H9 (cell line): Measurements from ENCODE around the gene FOXD4. TPM values are rescaled to one million over a fixed set of nuclear protein-coding genes. Genes with fewer than 3 reads are reported as not detected.
"Not testable (repeated sequence)": the region's sequence is repeated elsewhere in the genome, so short reads cannot be mapped to it uniquely, and the experiment has no call there.

Experiments
- DNase-seq: peaks from one replicate; pipeline ENCODE4 v3.0.0-alpha.2; 2017
- H2AFZ ChIP-seq: one replicate; pipeline ENCODE4 v1.6.1; 2013; ENCODE audit warnings: mild to moderate bottlenecking, low read length, control low read depth, moderate library complexity
- H2AK5ac ChIP-seq: 2 replicates; pipeline ENCODE4 v1.6.1; 2013; ENCODE audit warnings: low read length, control low read depth, mixed read lengths; ENCODE audit not compliant: insufficient read length
- H2BK120ac ChIP-seq: one replicate; pipeline ENCODE4 v1.6.1; 2013; ENCODE audit warnings: low read depth, mild to moderate bottlenecking, low read length, control low read depth, inconsistent platforms; ENCODE audit not compliant: poor library complexity, severe bottlenecking
- H2BK12ac ChIP-seq: 2 replicates; pipeline ENCODE4 v1.6.1; 2013; ENCODE audit warnings: low read length, control low read depth, mixed read lengths, low read depth; ENCODE audit not compliant: insufficient read length
- H2BK15ac ChIP-seq: 2 replicates; pipeline ENCODE4 v1.6.1; 2013; ENCODE audit warnings: low read depth, low read length, control low read depth
- H2BK20ac ChIP-seq: one replicate; pipeline ENCODE4 v1.6.1; 2013; ENCODE audit warnings: low read depth, mild to moderate bottlenecking, low read length, control low read depth, inconsistent platforms; ENCODE audit not compliant: poor library complexity, severe bottlenecking
- H2BK5ac ChIP-seq: 2 replicates; pipeline ENCODE4 v1.6.1; 2013; ENCODE audit warnings: low read length, control low read depth, mixed read lengths; ENCODE audit not compliant: insufficient read length
- H3K14ac ChIP-seq: 2 replicates; pipeline ENCODE4 v1.6.1; 2013; ENCODE audit warnings: low read length, control low read depth; ENCODE audit not compliant: insufficient read depth
- H3K18ac ChIP-seq: 2 replicates; pipeline ENCODE4 v1.6.1; 2013; ENCODE audit warnings: low read depth, mild to moderate bottlenecking, mixed read lengths, low read length, control low read depth; ENCODE audit not compliant: insufficient read length
- H3K23ac ChIP-seq: 2 replicates; pipeline ENCODE4 v1.6.1; 2013; ENCODE audit warnings: low read length, control low read depth, mixed read lengths, low read depth; ENCODE audit not compliant: insufficient read length
- H3K23me2 ChIP-seq: 2 replicates; pipeline ENCODE4 v1.6.1; 2013; ENCODE audit warnings: low read depth, mild to moderate bottlenecking, mixed read lengths, low read length, control low read depth; ENCODE audit not compliant: insufficient read length, poor library complexity, severe bottlenecking
- H3K27ac ChIP-seq: 2 replicates; pipeline ENCODE4 v1.5.1; 2013; ENCODE audit warnings: low read length, control low read depth, mixed read lengths, low read depth; ENCODE audit not compliant: insufficient read length
- H3K27me3 ChIP-seq: 2 replicates; pipeline ENCODE4 v1.6.1; 2013; ENCODE audit warnings: low read length, control low read depth, inconsistent platforms; ENCODE audit not compliant: insufficient read depth
- H3K4ac ChIP-seq: 2 replicates; pipeline ENCODE4 v1.6.1; 2013; ENCODE audit warnings: low read depth, mild to moderate bottlenecking, control low read depth, inconsistent platforms, low read length, moderate library complexity
- H3K4me1 ChIP-seq: 2 replicates; pipeline ENCODE4 v1.6.1; 2013; ENCODE audit warnings: low read length, control low read depth, inconsistent platforms; ENCODE audit not compliant: insufficient read depth
- H3K4me2 ChIP-seq: 2 replicates; pipeline ENCODE4 v1.6.1; 2013; ENCODE audit warnings: low read length, control low read depth, mixed read lengths; ENCODE audit not compliant: insufficient read length, insufficient read depth
- H3K56ac ChIP-seq: 2 replicates; pipeline ENCODE4 v1.6.1; 2013; ENCODE audit warnings: low read depth, mild to moderate bottlenecking, mixed read lengths, low read length, control low read depth; ENCODE audit not compliant: insufficient read length
- H3K79me1 ChIP-seq: 2 replicates; pipeline ENCODE4 v1.6.1; 2013; ENCODE audit warnings: low read depth, mild to moderate bottlenecking, moderate library complexity, low read length, control low read depth, inconsistent platforms; ENCODE audit not compliant: insufficient read depth, poor library complexity, severe bottlenecking
- H3K79me2 ChIP-seq: 2 replicates; pipeline ENCODE4 v1.6.1; 2013; ENCODE audit warnings: low read length, control low read depth, inconsistent platforms; ENCODE audit not compliant: insufficient read depth
- H3K9ac ChIP-seq: 2 replicates; pipeline ENCODE4 v1.6.1; 2013; ENCODE audit warnings: low read length, control low read depth, mixed read lengths; ENCODE audit not compliant: insufficient read length; ENCODE audit errors: extremely low read depth
- H3K9me3 ChIP-seq: one replicate; pipeline ENCODE4 v1.6.1; 2013; ENCODE audit warnings: low read depth, low read length, inconsistent platforms; ENCODE audit not compliant: control insufficient read depth
- H3T11ph ChIP-seq: one replicate; pipeline ENCODE4 v1.6.1; 2013; ENCODE audit warnings: mild to moderate bottlenecking, low read length, control low read depth, inconsistent platforms
- H4K20me1 ChIP-seq: one replicate; pipeline ENCODE4 v1.6.1; 2013; ENCODE audit not compliant: control insufficient read depth, insufficient read length, insufficient read depth
- H4K5ac ChIP-seq: 2 replicates; pipeline ENCODE4 v1.6.1; 2013; ENCODE audit warnings: low read depth, mild to moderate bottlenecking, mixed read lengths, low read length, control low read depth; ENCODE audit not compliant: insufficient read length
- H4K8ac ChIP-seq: replicated peaks from 2 replicates; pipeline ENCODE4 v1.6.1; 2013; ENCODE audit warnings: low read length, control low read depth, mixed read lengths, low read depth; ENCODE audit not compliant: insufficient read length
- H4K91ac ChIP-seq: 2 replicates; pipeline ENCODE4 v1.6.1; 2013; ENCODE audit warnings: low read depth, mild to moderate bottlenecking, moderate library complexity, mixed read lengths, low read length, control low read depth; ENCODE audit not compliant: insufficient read length
- H3K27ac Mint-ChIP-seq, 3 experiments: 2 replicates in 2 of 3; 3 replicates in 1 of 3; pipeline ENCODE4 v1.8.0; 2020 to 2021; ENCODE audit warnings: mixed read lengths in 3 of 3, mild to moderate bottlenecking in 1 of 3, moderate library complexity in 1 of 3
- H3K27me3 Mint-ChIP-seq: 2 replicates; pipeline ENCODE4 v1.8.0; 2021; ENCODE audit warnings: low read depth, mild to moderate bottlenecking, moderate library complexity, mixed read lengths
- H3K36me3 Mint-ChIP-seq, 3 experiments: 2 replicates in 2 of 3; 3 replicates in 1 of 3; pipeline ENCODE4 v1.8.0; 2020 to 2021; ENCODE audit warnings: low read depth in 3 of 3, mixed read lengths in 3 of 3; ENCODE audit not compliant: insufficient read depth in 1 of 3
- H3K4me1 Mint-ChIP-seq, 2 experiments: 2 replicates each; pipeline ENCODE4 v1.8.0; 2020; ENCODE audit warnings: mixed read lengths in 2 of 2
- H3K4me3 Mint-ChIP-seq, 2 experiments: 2 replicates in 1 of 2; 3 replicates in 1 of 2; pipeline ENCODE4 v1.8.0; 2020 to 2021; ENCODE audit warnings: mild to moderate bottlenecking in 2 of 2, mixed read lengths in 2 of 2, moderate library complexity in 1 of 2
- H3K9me3 Mint-ChIP-seq, 2 experiments: 2 replicates in 1 of 2; 3 replicates in 1 of 2; pipeline ENCODE4 v1.8.0; 2020; ENCODE audit warnings: mild to moderate bottlenecking in 2 of 2, mixed read lengths in 2 of 2, moderate library complexity in 1 of 2
- WGBS: extraction: QIAGEN DNeasy Blood & Tissue Kit; methylation state at CpG from one replicate; pipeline ENCODE4 v1.1.7; 2013; ENCODE audit warnings: missing lambda C conversion rate, low lambda C conversion rate, mixed read lengths; ENCODE audit not compliant: insufficient read length; ENCODE audit errors: extremely low coverage; 5-methylcytosine and 5-hydroxymethylcytosine counted together
- total RNA-seq: library from RNA; stranded (reverse); gene quantifications from 2 replicates; pipeline ENCODE4 v1.2.1, GENCODE V29; 2021

FOXD4 gene
- total RNA-seq, 1 experiment from 2014 or later = 0.20 TPM

DNA sequence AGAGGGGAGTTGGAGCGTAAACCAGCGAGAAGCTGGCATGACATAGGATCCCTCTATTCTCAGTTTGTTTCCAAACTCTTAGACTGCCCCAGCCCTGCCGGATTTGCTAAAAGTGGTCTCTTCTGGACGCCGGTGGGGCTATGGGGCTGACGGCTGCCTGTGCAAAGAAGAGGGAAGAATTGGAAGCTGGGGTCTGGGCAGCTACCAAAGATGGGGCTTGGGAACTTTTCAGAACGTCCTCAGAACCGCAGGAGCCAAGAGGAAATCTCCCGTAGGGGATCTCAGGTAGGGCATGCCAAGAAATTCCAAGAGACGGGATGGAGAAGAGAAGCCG is 3.1 kb downstream of the FOXD4 start:
- H3K79me2 ChIP-seq, H2BK20ac ChIP-seq, H4K20me1 ChIP-seq, H4K8ac ChIP-seq, H3K14ac ChIP-seq, H3K9me3 ChIP-seq, H3K23ac ChIP-seq, H3K4me2 ChIP-seq, DNase-seq, H4K91ac ChIP-seq, H2BK15ac ChIP-seq, H3K79me1 ChIP-seq, H2BK12ac ChIP-seq, H3T11ph ChIP-seq, H3K4me1 ChIP-seq, H2BK5ac ChIP-seq, H3K27ac ChIP-seq, H3K56ac ChIP-seq, H4K5ac ChIP-seq, H2AK5ac ChIP-seq, H3K18ac ChIP-seq, H3K4ac ChIP-seq, H3K27ac Mint-ChIP-seq, H3K36me3 Mint-ChIP-seq, H3K23me2 ChIP-seq, H3K9me3 Mint-ChIP-seq, H2AFZ ChIP-seq, H3K9ac ChIP-seq, H2BK120ac ChIP-seq: not testable (repeated sequence)
- no CpG with 5 or more reads among the region's 11 CpGs for WGBS
- H3K27me3 ChIP-seq = peaks cover 43% of the 10 kb centered on the region
- Mint-ChIP-seq H3K4me1 (peaks cover 13 to 20% of the 10 kb centered on the region in 2 experiments), H3K4me3 (peak overlapping the region; percentile 27 to 71), H3K27me3 (peaks cover 88% of the 10 kb centered on the region)

DNA sequence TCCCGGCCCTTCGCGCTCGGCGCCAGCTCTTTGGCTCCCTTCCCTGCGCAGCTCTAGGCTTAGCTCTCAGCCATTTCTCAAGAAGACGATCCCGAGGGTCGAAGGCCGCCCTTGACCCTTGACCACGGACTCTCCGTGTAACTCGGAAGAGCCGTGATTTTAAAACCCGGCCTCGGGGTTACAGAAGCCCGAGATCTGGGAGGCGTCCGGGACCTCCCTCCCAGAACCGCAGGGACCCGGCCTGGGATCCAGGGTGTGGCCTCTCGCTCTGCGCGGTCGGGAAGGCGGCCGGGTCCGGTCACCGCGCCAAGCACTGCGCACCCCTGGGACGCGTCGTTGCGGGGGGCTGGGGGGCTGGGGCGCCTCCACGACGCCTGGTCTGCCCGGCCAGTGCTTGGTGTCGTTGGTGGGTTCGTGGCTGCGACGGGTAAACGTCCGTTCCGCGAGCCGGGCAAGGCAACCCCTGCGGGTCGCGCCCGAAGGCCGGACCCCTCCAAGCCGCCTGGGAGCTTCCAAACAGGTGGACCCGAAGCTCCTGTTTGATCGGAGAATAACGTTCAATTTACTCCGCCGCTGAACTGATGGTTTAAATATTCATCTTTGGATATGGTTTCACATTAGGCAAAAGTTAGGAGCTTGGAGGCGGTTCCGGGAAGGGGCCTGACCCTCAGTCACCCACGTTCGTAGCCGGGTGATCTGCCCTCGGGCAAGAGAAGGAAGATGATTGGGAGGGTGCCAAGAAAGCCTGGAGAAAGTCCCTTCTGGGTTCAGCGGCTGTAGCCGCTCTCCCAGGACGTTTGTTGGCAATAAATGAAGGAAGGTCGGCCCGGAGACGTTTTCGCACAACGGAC is 3.7 kb downstream of the FOXD4 start:
- H3K36me3 Mint-ChIP-seq, H3K4me1 ChIP-seq, H2AK5ac ChIP-seq, H2BK15ac ChIP-seq, H4K5ac ChIP-seq, H3K27ac Mint-ChIP-seq, H3K18ac ChIP-seq, H3K14ac ChIP-seq, H2BK5ac ChIP-seq, H2BK120ac ChIP-seq, H3K4ac ChIP-seq, H3K23me2 ChIP-seq, H3T11ph ChIP-seq, H3K9ac ChIP-seq, H3K56ac ChIP-seq, H3K79me2 ChIP-seq, H3K23ac ChIP-seq, H3K27ac ChIP-seq, H2AFZ ChIP-seq, H4K8ac ChIP-seq, H2BK20ac ChIP-seq, H2BK12ac ChIP-seq, H3K9me3 Mint-ChIP-seq, H3K79me1 ChIP-seq, H4K20me1 ChIP-seq, H3K9me3 ChIP-seq, H4K91ac ChIP-seq: not testable (repeated sequence)
- Mint-ChIP-seq H3K27me3 (peaks cover 92% of the 10 kb centered on the region), H3K4me1 (peaks cover 13 to 20% of the 10 kb centered on the region in 2 experiments), H3K4me3 (peak overlapping the region; percentile 64 to 78)
- peak; percentile 42 for DNase-seq
- Histone ChIP-seq H3K4me2 (peak overlapping the region; percentile 15), H3K27me3 (peaks cover 47% of the 10 kb centered on the region)
- no CpG with 5 or more reads among the region's 73 CpGs for WGBS
